ENCODE measurements around the gene PDE4D. TPM values are rescaled to one million over a fixed set of nuclear protein-coding genes. Genes with fewer than 3 reads are reported as not detected.

Gene PDE4D
- total RNA-seq, 1 donor from 2014 or later: 2.3 TPM

- H3K27me3 Mint-ChIP-seq (ENCODE audit: insufficient read depth, low read depth): no peaks in the 10 kb centered on the region
- no peak overlapping the region for H3K27ac Mint-ChIP-seq
- Histone ChIP-seq H3K4me2 (no peak overlapping the region), H3K27ac (no peak overlapping the region), H4K20me1 (ENCODE audit: low read depth) (peaks cover 8% of the 10 kb centered on the region), H3K4me1 (peaks cover 11% of the 10 kb centered on the region), H3K9me3 (ENCODE audit: low read depth) (no peaks in the 10 kb centered on the region), H3K79me2 (ENCODE audit: low read depth) (no peaks in the 10 kb centered on the region), H3F3A (ENCODE audit: low read depth) (peaks cover 18% of the 10 kb centered on the region), H2AFZ (replicated peaks) (no peak overlapping the region), H3K9ac (no peak overlapping the region), H3K27me3 (peaks cover 54% of the 10 kb centered on the region), H3K36me3 (no peaks in the 10 kb centered on the region), H3K4me3 (no peak overlapping the region)
- H3K4me3 Mint-ChIP-seq: no peak overlapping the region
- no peak for DNase-seq (ENCODE audit: low spot score)
- no peaks in the 10 kb centered on the region for H3K36me3 Mint-ChIP-seq
- H3K9me3 Mint-ChIP-seq: no peaks in the 10 kb centered on the region
- TF ChIP-seq CTCF (IDR thresholded peaks at IDR 0.05): no peak
- TF ChIP-seq EZH2 (IDR thresholded peaks at IDR 0.05): no peak
- no peak for TF ChIP-seq EZH2phosphoT487 (IDR thresholded peaks at IDR 0.05)
- H3K4me1 Mint-ChIP-seq: peaks cover 20% of the 10 kb centered on the region
Observed at GRCh38 chr5:58929726-58930125, 963.8 kb downstream of the PDE4D start.

GRCh38 chr5:58927938-58928337, 965.6 kb downstream of the PDE4D start:
- Mint-ChIP-seq H3K36me3 (no peaks in the 10 kb centered on the region), H3K4me3 (no peak overlapping the region), H3K9me3 (no peaks in the 10 kb centered on the region)

GRCh38 chr5:58927181-58927580, 966.3 kb downstream of the PDE4D start:
- Mint-ChIP-seq H3K4me1 (peaks cover 22% of the 10 kb centered on the region), H3K27ac (no peak overlapping the region), H3K36me3 (no peaks in the 10 kb centered on the region), H3K4me3 (no peak overlapping the region), H3K27me3 (ENCODE audit: insufficient read depth, low read depth) (no peaks in the 10 kb centered on the region), H3K9me3 (no peaks in the 10 kb centered on the region)
- Histone ChIP-seq H3K36me3 (no peaks in the 10 kb centered on the region), H3K9ac (no peak overlapping the region), H3K4me3 (no peak overlapping the region), H3F3A (ENCODE audit: low read depth) (peaks cover 29% of the 10 kb centered on the region), H3K27ac (no peak overlapping the region), H3K79me2 (ENCODE audit: low read depth) (no peaks in the 10 kb centered on the region), H3K4me1 (peaks cover 23% of the 10 kb centered on the region), H3K27me3 (peaks cover 80% of the 10 kb centered on the region), H3K9me3 (ENCODE audit: low read depth) (no peaks in the 10 kb centered on the region), H4K20me1 (ENCODE audit: low read depth) (peaks cover 13% of the 10 kb centered on the region), H3K4me2 (no peak overlapping the region), H2AFZ (replicated peaks) (no peak overlapping the region)
- TF ChIP-seq CTCF (IDR thresholded peaks at IDR 0.05): no peak
- no peak for DNase-seq (ENCODE audit: low spot score)

More at GRCh38 chr5:58927938-58928337, 965.6 kb downstream of the PDE4D start:
- no peaks in the 10 kb centered on the region for H3K9me3 ChIP-seq (ENCODE audit: low read depth)
- DNase-seq (ENCODE audit: low spot score): no peak
- Mint-ChIP-seq H3K27ac (no peak overlapping the region), H3K4me1 (peaks cover 22% of the 10 kb centered on the region), H3K27me3 (ENCODE audit: insufficient read depth, low read depth) (no peaks in the 10 kb centered on the region)
- H3F3A ChIP-seq (ENCODE audit: low read depth): peaks cover 29% of the 10 kb centered on the region
- no peak overlapping the region for H3K4me2 ChIP-seq
- H3K79me2 ChIP-seq (ENCODE audit: low read depth): no peaks in the 10 kb centered on the region
- peaks cover 72% of the 10 kb centered on the region for H3K27me3 ChIP-seq
- H3K9ac ChIP-seq: no peak overlapping the region
- H3K36me3 ChIP-seq: no peaks in the 10 kb centered on the region
- no peak overlapping the region for H2AFZ ChIP-seq (replicated peaks)
- H4K20me1 ChIP-seq (ENCODE audit: low read depth): peaks cover 13% of the 10 kb centered on the region
- peaks cover 20% of the 10 kb centered on the region for H3K4me1 ChIP-seq
- no peak overlapping the region for H3K27ac ChIP-seq
- H3K4me3 ChIP-seq: no peak overlapping the region
- no peak for TF ChIP-seq EZH2 (IDR thresholded peaks at IDR 0.05)
- TF ChIP-seq CTCF (IDR thresholded peaks at IDR 0.05): no peak
- no peak for TF ChIP-seq EZH2phosphoT487 (IDR thresholded peaks at IDR 0.05)

Measured in neural progenitor cell (in vitro differentiated cells).